Stimulated activated naive CD4-positive, alpha-beta T cell treated with Interleukin-2 at 50 U/mL for 16 hours (primary cell): ENCODE data around the gene PPP2R5A.
"Not testable (repeated sequence)": the region's sequence is repeated elsewhere in the genome, so short reads cannot be mapped to it uniquely, and the experiment has no call there.

ENCODE experiments used
- DNase-seq: peaks from one replicate; lab custom pipeline; 2025; lab: John Stamatoyannopoulos, UW

Gene PPP2R5A

DNA sequence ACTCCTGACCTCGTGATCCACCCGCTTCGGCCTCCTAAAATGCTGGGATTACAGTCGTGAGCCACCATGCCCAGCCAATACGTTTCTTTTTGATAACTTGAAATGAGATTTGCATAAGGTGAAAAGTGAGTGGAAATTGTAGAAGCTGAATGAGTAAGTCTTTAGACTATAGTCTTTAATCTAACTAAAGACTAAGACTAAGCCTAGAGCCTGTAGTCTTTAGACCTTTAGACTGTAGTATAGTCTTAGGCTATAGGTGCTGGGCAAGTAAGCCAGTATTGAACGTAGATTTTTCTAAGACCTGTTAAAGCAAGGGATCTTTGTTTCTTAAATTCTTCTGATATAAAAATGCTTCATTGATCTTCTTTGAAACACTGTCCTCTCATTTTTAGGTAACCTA lies 12.1 kb downstream of the PPP2R5A start:
- no peak for DNase-seq

GRCh38 chr1:212301580-212301979 lies 16.4 kb downstream of the PPP2R5A start:
- DNase-seq = no peak

DNA sequence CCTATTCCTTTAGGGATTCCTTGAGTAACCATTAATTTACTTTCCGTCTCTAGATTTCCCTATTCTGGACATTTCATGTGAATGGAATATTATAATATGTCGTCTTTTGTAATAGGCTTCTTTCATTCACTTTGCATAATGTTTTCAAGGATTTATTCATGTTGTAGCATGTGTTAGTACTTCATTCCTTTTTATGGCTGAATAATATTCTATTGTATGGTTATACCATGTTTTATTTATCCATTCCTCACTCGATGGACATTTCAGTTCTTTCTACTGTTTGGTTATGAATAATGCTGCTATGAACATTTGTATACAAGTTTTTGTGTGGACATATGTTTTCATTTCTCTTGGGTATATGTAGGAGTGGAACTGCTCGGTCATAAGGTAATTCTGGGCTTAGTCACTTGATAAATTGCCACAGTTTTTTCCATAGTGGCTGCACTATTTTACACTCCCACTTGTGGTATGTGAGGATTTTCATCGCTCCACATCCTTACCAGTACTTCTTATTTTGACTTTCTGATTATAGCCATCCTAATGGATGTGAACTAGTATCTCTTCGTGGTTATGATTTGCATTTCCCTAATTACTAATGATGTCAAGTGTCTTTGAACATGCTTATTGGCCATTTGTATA lies 17.7 kb downstream of the PPP2R5A start:
- no peak for DNase-seq

- no peak for DNase-seq
Observed at GRCh38 chr1:212305342-212305741, 20.1 kb downstream of the PPP2R5A start.

GRCh38 chr1:212305984-212306452 lies 20.8 kb downstream of the PPP2R5A start:
- DNase-seq = not testable (repeated sequence)

- no peak for DNase-seq
Observed at GRCh38 chr1:212309967-212310366, 24.8 kb downstream of the PPP2R5A start.

DNA sequence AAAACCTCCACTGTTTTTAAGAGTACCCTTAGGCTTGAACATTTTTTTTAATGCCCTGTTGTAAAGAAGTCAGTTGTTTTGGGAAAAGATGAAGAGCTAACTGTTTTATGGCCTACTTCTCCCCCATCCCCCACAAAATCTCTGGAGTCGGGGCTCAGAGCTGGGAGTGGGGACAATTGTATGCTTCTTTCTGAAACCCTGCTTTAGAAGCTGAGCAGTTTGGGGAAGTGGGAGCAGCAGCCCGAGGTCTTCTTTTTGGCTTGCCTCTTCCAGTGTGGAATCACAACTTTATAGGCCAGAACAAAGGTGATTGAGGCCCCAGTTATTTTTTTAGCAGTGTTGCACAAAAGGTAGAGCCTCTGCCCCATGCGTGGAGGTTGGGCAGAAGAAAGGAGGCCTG lies 25.2 kb downstream of the PPP2R5A start:
- DNase-seq = no peak

GRCh38 chr1:212311836-212312497 lies 26.8 kb downstream of the PPP2R5A start:
- no peak for DNase-seq

DNA sequence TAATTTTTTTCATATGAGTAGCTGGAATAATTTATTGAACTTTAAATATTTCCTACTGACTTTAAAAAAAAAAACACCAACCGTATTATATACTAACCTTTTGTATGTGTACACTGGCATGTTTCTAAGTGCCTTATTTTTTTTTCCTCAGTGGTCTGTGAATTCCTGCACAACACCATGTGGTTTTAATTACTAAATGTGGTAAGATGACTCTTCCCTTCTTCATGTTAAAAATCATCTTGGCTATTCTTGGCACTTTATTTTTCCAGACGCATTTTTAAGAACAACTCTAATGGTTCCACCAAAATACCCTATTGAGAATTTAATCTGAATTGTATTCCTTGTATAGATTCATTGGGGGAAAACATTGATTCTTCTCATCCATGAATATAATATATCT lies 28.4 kb downstream of the PPP2R5A start:
- no peak for DNase-seq

- DNase-seq = no peak
Observed at GRCh38 chr1:212315184-212315583, 30.0 kb downstream of the PPP2R5A start.

DNA sequence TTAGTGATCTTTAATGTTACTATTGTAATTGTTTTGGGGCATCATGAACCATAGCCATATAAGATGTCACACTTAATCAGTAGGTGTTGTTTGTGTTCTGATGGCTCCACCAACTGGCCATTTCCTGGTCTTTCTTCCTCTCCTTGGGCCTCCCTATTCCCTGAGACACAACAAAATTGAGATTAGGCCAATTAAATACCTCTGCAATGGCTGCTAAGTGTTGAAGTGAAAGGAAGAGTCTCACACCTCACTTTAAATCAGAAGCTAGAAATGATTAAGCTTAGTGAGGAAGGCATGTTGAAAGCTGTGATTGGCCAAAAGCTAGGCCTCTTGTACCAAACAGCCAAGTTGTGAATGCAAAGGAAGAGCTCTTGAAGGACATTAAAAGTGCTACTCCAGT lies 30.7 kb downstream of the PPP2R5A start:
- no peak for DNase-seq

DNA sequence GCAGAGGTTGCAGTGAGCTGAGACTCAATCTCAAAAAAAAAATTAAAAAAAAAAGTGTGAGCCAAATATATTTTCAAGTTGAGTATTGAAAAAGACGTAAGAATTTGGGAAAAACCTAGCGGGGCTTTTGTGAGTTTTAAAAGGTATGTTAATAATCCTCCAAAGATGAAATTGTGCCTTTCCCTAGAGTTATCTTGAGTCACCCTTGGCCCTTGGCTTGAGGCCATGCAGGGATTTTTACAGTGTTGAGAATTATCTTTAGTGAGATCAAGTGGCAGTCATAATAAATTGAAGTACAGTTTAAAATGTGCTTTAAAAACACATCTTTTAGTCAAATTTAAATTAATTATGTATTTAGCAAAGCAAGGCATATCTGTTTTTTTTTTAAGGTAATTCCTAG lies 32.7 kb downstream of the PPP2R5A start:
- DNase-seq = no peak

- DNase-seq = not testable (repeated sequence)
Observed at GRCh38 chr1:212321031-212321430, 35.8 kb downstream of the PPP2R5A start.

DNA sequence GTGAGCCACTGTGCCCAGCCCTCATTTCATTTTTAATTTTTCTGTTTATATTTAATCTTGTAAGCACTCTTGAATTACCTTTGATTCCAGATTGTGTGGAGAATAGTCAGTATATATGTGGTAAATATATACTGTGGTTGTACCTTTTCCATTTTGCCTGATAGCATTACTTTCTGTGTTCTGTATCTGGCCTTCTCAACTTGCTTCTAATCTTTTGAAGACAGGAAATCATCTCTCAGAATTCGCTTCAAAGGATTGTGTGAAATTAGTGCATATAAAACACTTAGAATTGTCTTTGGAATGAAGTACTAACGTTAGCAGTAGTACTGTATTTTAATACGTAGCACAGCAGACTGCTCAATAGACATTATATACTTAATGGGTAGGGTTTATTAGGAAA lies 37.9 kb downstream of the PPP2R5A start:
- no peak for DNase-seq

GRCh38 chr1:212326541-212326940 lies 41.3 kb downstream of the PPP2R5A start:
- no peak for DNase-seq

GRCh38 chr1:212328248-212328647 lies 43.0 kb downstream of the PPP2R5A start:
- DNase-seq = no peak

- DNase-seq = no peak
Observed at GRCh38 chr1:212329105-212329504, 43.9 kb downstream of the PPP2R5A start.

- no peak for DNase-seq
Observed at GRCh38 chr1:212341090-212341489, 55.9 kb downstream of the PPP2R5A start.

DNA sequence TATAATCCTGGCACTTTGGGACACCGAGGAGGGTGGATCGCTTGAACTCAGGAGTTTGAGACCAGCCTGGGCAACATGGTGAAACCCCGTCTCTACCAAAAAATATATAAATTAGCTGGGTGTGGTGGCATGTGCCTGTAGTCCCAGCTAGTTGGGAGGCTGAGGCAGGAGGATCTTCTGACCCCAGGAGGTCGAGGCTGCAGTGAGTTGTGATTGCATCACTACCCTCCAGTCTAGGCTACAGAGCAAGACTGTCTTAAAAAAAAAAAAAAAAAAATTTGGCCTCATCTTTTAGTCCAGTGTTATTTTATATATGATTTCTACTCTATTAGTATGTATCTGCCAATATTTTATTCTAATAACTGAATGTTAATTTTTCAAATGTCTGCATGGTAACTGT lies 59.7 kb downstream of the PPP2R5A start:
- DNase-seq = no peak

DNA sequence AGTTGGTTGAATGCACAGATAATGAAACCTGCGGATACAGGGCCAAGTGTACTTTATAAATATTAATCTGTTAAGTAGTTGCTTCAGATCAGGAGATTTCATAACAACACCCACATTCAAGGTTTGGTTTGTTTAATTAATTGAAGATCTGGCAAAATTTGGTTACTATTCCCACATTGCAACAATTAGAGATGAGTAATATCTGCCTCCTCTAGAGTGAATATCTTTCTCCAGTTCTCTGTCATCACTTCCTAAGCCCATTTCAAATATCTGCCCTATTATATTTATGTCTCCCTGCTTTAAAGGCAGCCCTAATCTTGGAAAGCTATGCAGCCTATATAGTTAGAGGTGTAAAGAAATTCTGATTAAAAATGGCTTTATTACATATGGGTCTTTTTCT lies 61.4 kb downstream of the PPP2R5A start:
- DNase-seq = no peak

DNA sequence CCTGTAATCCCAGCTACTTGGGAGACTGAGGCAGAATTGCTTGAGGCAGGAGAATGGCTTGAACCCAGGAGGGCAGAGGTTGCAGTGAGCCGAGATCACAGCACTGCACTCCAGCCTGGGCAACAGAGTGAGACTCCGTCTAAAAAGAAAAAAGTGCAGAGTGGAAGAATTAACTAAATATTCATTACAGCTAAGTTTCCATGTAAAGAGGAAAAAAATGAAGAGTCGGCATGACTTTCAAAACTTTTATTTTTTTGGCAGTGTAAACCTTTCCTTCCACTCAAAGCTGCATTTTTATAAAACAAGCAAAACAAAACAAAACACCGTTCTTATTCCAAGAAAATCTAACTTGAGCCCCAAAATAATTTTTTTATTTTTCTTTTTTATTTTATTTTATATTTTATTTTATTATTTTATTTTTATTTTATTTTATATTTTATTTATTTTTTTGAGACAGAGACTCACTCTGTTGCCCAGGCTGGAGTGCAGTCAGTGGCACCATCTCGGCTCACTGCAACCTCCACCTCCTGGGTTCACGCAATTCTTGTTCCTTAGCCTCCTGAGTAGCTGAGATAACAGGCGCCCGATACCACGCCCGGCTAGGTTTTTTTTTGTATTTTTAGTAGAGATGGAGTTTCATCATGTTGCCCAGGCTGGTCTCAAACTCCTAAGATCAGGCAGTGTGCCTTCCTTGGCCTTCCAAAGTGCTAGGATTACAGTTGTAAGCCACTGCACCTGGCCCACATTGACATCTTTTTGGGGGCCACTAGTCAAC lies 66.6 kb downstream of the PPP2R5A start:
- no peak for DNase-seq

GRCh38 chr1:212353181-212353580 lies 68.0 kb downstream of the PPP2R5A start:
- DNase-seq = no peak

- DNase-seq = no peak
Observed at GRCh38 chr1:212354464-212354863, 69.3 kb downstream of the PPP2R5A start.
